NCI-H748 (cell line): ENCODE data around the gene USP34.
"Not testable (repeated sequence)": the region's sequence is repeated elsewhere in the genome, so short reads cannot be mapped to it uniquely, and the experiment has no call there.

Experiments
- DNase-seq: peaks from one replicate; lab custom pipeline; 2025; ENCODE audit not compliant: unreplicated experiment; lab: John Stamatoyannopoulos, UW

USP34 gene

DNA sequence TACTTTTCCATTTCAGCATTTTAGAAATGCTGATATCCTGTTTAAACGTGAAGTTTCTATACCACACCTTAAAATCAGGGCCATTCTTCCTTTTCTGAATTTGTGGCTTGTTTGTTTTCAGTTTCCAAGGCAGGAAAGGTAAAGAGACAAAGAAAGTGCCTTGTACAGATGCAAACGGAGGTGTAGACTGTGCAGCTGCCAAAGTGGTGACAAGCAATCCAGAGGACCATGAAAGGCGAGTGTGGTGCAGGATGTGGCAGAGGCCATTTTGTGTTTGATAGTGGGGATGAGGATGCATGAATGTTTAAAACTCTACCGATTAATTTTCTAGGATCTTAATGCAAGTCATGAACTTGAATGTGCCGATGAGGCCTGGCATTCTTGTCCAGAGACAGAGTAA lies 308.2 kb downstream of the USP34 start:
- no peak for DNase-seq

DNA sequence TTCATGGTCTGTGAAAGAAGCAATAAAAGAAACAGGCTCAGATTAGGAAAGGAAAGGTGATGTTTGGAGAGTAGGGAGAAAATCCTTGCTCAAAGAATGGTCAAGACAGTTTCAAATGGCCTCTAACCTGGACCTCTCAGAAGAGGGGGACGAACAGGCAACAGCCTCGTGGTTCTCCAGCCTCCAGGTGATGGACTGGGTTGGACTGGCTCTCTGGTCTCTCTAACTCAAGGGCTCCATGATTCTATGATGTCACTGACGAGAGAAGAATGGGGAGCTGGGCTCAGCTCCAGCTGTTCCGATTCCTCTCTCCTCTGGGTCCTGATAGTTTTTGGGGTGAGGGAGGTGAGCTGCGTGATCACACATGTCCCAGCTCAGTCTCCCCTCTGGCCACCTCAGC lies 309.0 kb downstream of the USP34 start, which contains the start of gene C2orf74:
Gene C2orf74 (plus strand): TSS at position 301 of the 400 bp plus-strand sequence. CDS start 327 bp downstream, outside the sequence.
- DNase-seq = no peak

DNA sequence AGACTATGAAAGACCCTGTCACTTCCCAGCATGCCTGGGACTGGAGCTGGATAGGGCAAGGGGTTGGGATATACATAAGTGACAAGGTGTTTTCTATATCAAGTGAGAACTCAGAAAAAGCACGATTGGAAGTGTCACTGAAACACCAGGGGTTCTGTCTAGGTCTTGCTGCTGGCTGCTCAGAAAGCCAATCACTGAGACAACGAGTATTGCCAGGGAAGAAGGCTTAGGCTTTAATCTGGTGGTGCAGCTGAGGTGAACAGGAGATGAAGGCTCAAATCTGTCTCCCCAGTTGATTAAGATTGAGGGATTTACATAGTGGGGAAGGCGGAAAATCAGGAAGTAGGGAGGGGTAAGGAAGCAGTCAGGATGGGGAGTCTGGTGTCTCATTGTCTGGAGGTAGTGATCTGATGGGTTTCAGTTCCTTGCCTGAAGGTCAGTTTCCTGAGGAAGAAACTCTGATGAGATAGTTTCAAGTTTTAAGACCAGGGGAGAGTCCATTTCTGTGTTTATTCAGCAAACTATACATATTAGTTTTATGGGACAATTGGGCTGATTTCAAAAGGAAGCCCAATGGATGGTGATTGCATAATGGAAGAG lies 312.4 kb downstream of the USP34 start:
- DNase-seq = no peak

DNA sequence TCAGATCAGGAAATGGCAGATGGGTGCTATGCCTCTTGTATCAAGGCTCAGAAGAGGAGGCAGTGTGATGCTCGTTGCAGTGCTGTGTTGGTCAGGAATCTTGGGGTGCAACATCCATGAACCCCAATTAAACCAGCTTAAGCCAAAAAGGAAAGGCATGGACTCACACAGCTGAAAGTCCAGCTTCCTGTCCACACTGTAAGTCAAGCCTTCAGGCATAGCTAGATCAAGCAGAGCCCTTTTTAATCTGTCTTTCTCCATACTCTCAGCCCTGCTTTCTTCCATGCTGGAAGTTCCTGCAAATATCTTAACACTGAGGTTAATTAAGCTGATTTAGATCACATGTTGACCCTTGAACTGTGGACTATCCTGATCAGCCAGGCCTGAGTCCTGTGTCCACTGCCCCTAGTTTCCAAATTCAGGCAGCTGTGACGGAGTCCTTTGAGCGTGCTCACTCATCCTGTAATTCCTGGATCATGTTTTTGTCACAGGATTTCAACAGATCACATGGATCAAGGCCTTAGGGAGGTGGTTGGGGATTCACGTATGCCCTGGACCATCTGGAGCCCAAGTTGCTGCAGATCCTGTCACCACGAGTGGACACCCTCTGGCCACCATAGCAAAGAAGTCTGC lies 313.4 kb downstream of the USP34 start:
- no peak for DNase-seq

DNA sequence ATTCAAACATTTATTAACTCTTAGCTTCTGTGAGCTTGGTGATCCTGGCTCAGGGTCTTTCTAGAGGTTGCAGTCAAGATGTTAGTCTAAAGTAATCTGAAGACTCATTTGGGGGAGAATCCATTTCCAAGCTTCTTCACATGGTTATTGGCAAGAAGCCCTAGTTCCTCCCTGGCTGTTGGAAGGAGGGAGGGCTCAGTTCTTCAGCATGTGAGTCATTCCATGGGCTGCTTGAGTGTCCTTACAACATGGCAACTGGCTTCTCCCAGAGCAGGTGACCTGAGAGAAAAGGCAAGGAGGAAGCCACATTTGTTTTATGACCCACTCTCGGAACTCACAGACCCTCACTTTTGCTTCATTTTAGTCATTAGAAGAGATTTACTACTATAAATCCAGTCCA lies 319.5 kb downstream of the USP34 start:
- no peak for DNase-seq

DNA sequence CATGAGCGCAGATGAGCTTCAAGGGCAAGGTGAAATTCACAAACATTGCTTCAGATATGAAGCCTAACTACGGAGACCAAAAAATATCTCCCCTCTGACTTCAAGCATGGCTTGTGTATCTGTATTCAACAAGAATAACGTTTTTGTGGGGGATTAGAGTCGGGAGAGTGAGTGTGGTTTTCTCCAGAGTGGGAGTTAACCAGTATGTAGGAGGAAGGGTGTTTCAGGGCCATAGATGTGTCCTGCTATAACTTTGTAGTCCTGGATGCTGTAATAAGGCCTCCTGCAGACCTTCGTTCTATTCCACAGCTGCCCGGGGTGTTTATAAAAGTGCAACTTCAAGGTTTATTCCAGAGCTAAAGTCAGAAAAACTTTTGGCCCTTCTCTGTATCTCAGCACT lies 321.8 kb downstream of the USP34 start:
- DNase-seq = no peak

DNA sequence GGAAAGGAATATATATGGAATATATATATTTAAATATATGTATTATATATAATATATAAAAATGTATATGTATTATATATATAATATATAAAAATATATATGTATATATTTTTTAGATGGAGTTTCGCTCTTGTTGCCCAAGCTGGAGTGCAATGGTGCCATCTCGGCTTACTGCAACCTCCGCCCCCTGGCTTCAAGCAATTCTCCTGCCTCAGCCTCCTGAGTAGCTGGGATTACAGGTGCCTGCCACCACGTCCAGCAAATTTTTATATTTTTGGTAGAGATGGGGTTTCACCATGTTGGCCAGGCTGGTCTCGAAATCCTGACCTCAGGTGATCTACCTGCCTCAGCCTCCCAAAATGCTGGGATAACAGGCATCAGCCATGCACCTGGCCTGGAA lies 322.8 kb downstream of the USP34 start:
- DNase-seq = not testable (repeated sequence)

DNA sequence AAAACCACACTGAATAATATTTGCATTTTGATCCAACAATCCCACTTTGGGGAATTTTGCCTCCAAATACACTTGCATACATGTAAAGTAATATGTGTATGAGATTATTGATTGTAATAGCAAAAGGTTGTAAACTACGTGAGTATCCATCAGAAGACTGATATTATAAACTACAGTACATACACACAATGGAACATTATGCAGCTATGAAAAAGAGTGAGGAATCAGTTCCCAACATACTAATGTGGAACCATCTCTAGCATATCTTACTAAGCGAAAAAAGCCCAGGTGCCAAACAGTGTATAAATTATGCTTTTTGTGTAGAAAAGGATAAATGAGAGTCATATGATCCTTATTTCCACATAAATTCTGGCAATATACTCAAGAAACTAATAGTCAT lies 324.9 kb downstream of the USP34 start:
- DNase-seq = no peak

DNA sequence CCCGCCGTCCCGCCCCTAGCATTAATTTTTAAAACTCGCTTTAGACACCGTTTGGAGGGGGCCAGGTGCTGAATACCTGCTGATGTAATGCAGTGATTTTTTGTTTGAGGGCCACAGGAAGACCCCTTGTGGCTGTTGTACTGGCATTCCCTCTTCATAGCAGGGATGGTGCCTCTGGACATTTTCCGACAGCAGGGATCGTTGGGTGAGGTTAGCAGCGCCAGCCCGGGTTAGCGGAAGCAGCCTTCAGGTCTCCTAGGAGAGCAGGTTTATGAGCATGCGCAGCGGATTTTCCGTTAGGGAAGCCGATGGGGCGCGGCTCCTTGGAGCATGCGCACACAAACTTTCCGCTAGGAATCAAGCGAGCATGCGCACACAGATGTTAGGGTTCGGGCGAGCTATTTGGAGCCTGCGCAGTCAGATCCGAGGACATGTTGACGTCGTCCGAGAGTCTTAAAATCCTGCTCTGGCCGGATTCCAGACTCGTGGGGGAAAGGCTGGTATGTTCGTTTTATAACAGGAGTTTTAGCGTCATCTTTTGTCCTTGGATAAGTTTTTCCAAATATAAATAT lies 326.1 kb downstream of the USP34 start:
- peak; percentile 97 for DNase-seq

DNA sequence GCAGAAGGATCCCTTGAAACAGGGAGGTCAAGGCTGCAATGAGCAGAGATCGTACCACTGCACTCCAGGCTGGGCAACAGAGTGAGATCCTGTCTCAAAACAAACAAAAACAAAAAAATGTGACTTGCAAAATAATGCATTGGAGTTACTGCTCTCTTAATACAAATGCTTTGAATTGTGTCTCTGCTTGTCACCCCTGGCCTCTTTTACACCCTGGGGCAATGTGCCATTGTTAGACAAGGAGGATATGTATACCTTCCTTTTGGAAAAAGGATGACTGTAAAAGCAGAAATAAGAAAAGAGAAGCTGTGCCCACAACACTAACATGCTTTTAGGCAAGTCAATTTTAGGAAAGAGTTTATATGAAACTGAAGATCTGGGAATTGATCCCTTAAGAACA lies 329.7 kb downstream of the USP34 start:
- DNase-seq = no peak

DNA sequence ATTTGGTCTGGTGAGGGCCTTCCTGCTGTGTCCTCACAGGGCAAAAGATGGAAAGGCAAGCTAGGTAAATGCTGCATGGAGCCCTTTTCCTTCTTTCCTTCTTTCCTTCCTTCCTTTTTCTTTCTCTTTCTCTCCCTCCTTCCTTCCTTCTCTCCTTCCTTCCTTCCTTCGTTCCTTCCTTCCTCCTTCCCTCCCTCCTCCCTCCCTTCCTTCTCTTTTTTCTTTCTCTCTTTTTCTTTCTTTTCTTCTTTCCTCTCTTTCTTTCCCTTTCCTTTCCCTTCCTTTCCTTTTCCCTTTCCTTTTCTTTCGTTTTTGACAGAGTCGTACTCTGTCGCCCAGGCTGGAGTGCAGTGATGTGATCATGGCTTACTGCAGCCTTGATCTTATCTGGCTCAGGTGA lies 332.0 kb downstream of the USP34 start:
- no peak for DNase-seq
